GM21360 (cell line): Measurements from ENCODE around the gene SHF.
"Not testable (repeated sequence)": the region's sequence is repeated elsewhere in the genome, so short reads cannot be mapped to it uniquely, and the experiment has no call there.

Experiments
- ATAC-seq: cut with Tn5 transposase; IDR thresholded peaks from one replicate; pipeline ENCODE4 v1.9.1; 2021; ENCODE audit warnings: mild to moderate bottlenecking, moderate library complexity; ENCODE audit not compliant: unreplicated experiment

SHF gene

GRCh38 chr15:45187894-45188830 lies at the start of gene SHF:
Gene SHF (minus strand): TSS chr15:45187966. CDS start chr15:45187951, 15 bp downstream.
- peak; percentile 38 for ATAC-seq

- not testable (repeated sequence) for ATAC-seq
Measured at GRCh38 chr15:45236806-45237205, 49.0 kb upstream of the SHF start.

- no peak for ATAC-seq
Measured at GRCh38 chr15:45234562-45235235, 46.9 kb upstream of the SHF start.

GRCh38 chr15:45231864-45232562 lies 44.2 kb upstream of the SHF start:
- ATAC-seq = no peak

GRCh38 chr15:45231132-45231531 lies 43.4 kb upstream of the SHF start:
- ATAC-seq = no peak

GRCh38 chr15:45230245-45230965 lies 42.6 kb upstream of the SHF start:
- ATAC-seq = no peak

- ATAC-seq = no peak
Measured at GRCh38 chr15:45228931-45229330, 41.2 kb upstream of the SHF start.

- ATAC-seq = no peak
Measured at GRCh38 chr15:45225506-45226273, 37.9 kb upstream of the SHF start.

- ATAC-seq = no peak
Measured at GRCh38 chr15:45224621-45225217, 37.0 kb upstream of the SHF start.

GRCh38 chr15:45221967-45222366 lies 34.2 kb upstream of the SHF start:
- no peak for ATAC-seq

- no peak for ATAC-seq
Measured at GRCh38 chr15:45221053-45221599, 33.4 kb upstream of the SHF start.

- no peak for ATAC-seq
Measured at GRCh38 chr15:45212493-45212892, 24.7 kb upstream of the SHF start.

GRCh38 chr15:45205192-45205591 lies 17.4 kb upstream of the SHF start:
- no peak for ATAC-seq

- ATAC-seq = no peak
Measured at GRCh38 chr15:45203182-45203581, 15.4 kb upstream of the SHF start.

- no peak for ATAC-seq
Measured at GRCh38 chr15:45201869-45202268, 14.1 kb upstream of the SHF start.

- ATAC-seq = no peak
Measured at GRCh38 chr15:45201557-45201859, 13.7 kb upstream of the SHF start.

GRCh38 chr15:45200799-45201556 lies 13.2 kb upstream of the SHF start:
- ATAC-seq = peak; percentile 5

GRCh38 chr15:45200001-45200798 lies 12.4 kb upstream of the SHF start:
- ATAC-seq = peak; percentile 37
